HL-60/S4 treated with phorbol 12-myristate 13-acetate at 8.2 ng/mL for 4 days and 3 days (cell line): ENCODE data around the gene FLNB.
"Not testable (repeated sequence)": the region's sequence is repeated elsewhere in the genome, so short reads cannot be mapped to it uniquely, and the experiment has no call there.

Experiments
- in situ Hi-C: fragments of 300-500 bp; cut with MboI; formaldehyde crosslinking; loops from 2 replicates; pipeline ENCODE4 v1.15.0; 2022; ENCODE audit warnings: low sequenced_read_pairs

Gene FLNB

GRCh38 chr3:58051196-58051595, 43.0 kb downstream of the FLNB start:
- in situ Hi-C loops: no loop called here

- in situ Hi-C loops: not testable (repeated sequence)
Observed at GRCh38 chr3:58051658-58052261, 43.5 kb downstream of the FLNB start.

GRCh38 chr3:58052373-58053273, 44.4 kb downstream of the FLNB start:
- in situ Hi-C loops: no loop called here

- in situ Hi-C loops: no loop called here
Observed at GRCh38 chr3:58054652-58055051, 46.4 kb downstream of the FLNB start.

- in situ Hi-C loops: no loop called here
Observed at GRCh38 chr3:58055314-58055713, 47.1 kb downstream of the FLNB start.

GRCh38 chr3:58055891-58056290, 47.7 kb downstream of the FLNB start:
- in situ Hi-C loops: not testable (repeated sequence)

- in situ Hi-C loops: no loop called here
Observed at GRCh38 chr3:58058361-58059263, 50.4 kb downstream of the FLNB start.

- in situ Hi-C loops: no loop called here
Observed at GRCh38 chr3:58059349-58060321, 51.4 kb downstream of the FLNB start.

GRCh38 chr3:58062472-58062871, 54.2 kb downstream of the FLNB start:
- in situ Hi-C loops: no loop called here

GRCh38 chr3:58063022-58063815, 55.0 kb downstream of the FLNB start:
- in situ Hi-C loops: no loop called here

GRCh38 chr3:58064923-58065638, 56.9 kb downstream of the FLNB start:
- in situ Hi-C loops: no loop called here

GRCh38 chr3:58065700-58066167, 57.5 kb downstream of the FLNB start:
- in situ Hi-C loops: no loop called here

- in situ Hi-C loops: no loop called here
Observed at GRCh38 chr3:58066842-58067241, 58.6 kb downstream of the FLNB start.

GRCh38 chr3:58068122-58068809, 60.0 kb downstream of the FLNB start:
- in situ Hi-C loops: no loop called here

GRCh38 chr3:58071480-58071971, 63.3 kb downstream of the FLNB start:
- in situ Hi-C loops: no loop called here

GRCh38 chr3:58072052-58072762, 64.0 kb downstream of the FLNB start:
- in situ Hi-C loops: no loop called here

GRCh38 chr3:58072763-58073130, 64.5 kb downstream of the FLNB start:
- in situ Hi-C loops: no loop called here
